NCI-H2196 treated with DMSO at 0.1 percent for 48 hours (cell line): Measurements from ENCODE around the gene NXPH3.

Experiments
- DNase-seq: peaks from one replicate; lab custom pipeline; 2025; ENCODE audit not compliant: unreplicated experiment; lab: John Stamatoyannopoulos, UW

Gene NXPH3

DNA sequence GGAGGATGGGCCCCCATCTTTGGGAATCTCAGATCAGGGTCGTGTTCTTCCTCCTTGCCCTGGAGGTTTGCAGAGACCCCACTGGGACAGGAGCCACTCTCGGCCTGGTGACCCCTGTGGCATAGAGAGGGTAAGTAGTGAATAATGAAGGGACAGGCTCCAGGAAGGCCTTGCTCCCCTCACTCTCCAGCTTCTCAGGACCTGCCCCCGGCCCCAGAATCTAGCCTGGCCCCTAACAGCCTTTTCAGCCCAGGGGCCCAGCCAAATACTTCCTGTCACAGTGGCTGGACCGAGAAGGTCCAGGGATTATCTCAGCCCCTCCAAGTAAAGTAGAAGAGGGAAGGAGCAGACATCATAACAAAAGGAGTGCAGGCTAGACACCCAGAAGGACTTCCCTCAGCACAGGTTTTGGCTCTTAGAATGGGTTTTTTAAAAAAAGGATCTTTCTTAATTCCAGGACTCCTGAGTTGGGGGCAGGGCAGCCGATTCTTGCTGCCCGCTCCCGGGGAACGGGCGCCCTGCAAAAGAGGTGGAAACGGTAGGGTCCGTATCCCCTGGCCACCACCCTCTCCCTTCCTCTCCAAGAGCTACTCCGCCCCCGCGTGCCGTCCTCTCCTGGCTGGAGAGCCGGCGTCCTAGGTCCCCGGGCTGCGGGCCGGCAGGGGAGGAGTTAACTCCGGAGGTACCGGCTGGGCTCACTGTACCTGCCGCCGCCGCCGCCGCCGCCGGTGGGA is 559 bp upstream of the NXPH3 start:
- no peak for DNase-seq

DNA sequence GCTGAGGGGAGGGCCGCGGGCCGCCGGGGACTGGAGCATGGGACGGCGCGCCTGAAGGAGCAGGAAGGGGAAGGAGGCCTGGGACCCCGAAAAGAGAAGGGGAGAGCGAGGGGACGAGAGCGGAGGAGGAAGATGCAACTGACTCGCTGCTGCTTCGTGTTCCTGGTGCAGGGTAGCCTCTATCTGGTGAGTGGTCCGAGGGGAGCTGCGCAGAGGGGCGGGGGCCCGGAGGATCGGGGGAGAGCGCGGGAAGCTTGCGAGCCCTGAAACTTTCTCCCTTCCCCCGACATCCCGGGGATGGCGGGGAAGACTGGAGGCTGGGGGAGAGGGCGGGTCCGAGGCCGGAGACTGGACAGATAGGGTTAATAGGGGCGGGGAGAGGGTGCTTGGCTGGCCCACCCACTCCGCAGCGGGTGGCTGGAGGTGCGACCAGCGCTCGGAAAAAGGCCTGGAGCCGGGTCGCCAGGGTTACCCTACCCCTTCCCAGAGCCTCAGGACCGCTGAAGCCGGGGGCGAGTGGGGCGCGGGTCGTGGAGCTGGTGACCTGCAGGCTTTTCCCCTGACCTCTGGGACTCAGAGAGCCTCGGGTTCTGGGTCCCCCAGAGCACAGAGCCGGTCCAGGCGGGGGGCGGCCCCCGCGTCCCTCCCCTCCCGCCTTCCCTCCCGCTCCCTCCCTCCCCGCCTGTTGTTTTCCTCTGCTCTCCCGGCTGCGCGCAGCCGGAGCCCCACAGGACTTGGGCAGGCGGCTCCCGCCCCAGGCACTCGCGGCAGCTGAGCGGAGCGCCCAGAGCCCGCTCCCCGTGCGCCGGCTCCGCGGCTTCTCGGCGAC is 631 bp downstream of the NXPH3 start:
- peak; percentile 9 for DNase-seq

DNA sequence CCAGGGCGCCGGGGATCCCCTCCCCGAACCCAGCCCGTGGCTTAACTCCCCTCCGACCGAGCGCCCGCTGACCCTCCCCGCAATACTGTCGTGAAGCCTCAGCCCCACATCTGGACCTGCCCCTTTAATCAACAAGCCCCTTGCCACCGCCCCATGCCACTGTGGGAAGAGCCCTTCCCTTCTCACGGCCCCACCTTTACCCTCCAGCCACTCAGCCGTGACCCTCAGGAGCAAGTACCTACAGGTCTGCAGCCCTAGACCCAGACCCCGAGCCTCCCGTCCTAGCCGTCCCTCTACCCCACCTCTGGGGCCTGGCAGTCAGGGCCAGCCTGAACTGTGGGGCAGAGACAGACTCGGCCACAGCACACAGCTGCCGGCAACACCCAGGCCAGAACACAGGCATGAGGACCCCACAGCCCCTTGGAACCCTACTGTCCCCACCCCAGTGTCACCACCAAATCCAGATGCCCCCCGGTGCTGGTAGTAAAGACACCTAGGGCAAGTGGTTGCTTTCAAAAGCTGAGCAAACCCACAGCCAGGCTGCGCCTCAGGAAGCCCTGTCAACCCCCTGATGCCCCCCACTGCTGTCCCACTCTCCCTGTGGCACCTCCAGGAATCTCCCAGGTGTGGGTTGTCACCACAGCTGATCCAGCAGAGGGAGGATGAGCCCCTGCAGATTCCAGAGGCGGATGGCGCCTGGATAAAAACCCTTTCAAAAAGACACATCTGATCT is 1.4 kb downstream of the NXPH3 start:
- no peak for DNase-seq

DNA sequence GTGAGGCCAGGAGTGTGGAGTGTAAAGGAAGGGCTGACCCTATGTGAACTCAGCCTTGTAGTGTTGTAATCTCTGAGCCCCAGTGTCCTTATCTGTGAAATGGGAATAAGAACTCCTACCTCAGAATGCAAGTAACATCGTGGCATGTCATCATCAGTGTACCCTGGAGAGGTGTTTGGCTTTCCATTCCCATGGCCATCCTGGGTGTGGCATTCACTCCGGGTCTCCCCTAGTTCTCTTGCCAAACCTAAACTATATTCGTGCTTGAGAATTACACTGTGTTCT is 1.9 kb downstream of the NXPH3 start:
- no peak for DNase-seq

DNA sequence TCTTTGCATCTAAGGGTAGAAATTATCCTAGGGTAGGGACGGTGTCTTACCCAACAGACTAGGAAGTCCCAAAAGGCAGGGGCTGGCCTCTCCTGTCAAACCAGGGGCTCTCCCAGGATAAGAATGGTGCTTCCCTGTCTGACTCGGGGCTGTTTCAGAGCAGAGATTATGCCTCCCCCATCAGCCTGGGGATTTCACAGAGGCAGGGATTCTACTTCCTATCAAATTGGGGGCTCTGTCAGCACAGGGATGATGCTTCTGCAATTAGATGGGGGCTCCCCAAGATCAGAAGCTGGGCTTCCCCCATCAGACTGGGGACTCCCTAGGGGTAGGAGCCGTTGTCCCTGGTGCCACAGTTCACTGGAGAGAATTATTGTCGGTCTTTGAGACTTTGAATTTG is 2.3 kb downstream of the NXPH3 start:
- DNase-seq: no peak

DNA sequence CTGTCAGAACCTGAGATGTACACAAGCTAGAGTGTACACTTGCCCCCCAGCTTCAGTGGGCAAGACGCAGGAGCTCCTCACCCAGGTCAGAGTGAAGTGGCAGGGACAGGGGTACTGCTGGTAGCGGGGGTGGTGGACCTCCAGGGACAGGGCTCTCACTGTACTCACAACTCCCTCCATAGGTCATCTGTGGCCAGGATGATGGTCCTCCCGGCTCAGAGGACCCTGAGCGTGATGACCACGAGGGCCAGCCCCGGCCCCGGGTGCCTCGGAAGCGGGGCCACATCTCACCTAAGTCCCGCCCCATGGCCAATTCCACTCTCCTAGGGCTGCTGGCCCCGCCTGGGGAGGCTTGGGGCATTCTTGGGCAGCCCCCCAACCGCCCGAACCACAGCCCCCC is 2.7 kb downstream of the NXPH3 start:
- no peak for DNase-seq

DNA sequence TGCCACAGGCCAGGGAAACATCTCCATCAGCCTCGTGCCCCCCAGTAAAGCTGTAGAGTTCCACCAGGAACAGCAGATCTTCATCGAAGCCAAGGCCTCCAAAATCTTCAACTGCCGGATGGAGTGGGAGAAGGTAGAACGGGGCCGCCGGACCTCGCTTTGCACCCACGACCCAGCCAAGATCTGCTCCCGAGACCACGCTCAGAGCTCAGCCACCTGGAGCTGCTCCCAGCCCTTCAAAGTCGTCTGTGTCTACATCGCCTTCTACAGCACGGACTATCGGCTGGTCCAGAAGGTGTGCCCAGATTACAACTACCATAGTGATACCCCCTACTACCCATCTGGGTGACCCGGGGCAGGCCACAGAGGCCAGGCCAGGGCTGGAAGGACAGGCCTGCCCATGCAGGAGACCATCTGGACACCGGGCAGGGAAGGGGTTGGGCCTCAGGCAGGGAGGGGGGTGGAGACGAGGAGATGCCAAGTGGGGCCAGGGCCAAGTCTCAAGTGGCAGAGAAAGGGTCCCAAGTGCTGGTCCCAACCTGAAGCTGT is 3.4 kb downstream of the NXPH3 start:
- no peak for DNase-seq

DNA sequence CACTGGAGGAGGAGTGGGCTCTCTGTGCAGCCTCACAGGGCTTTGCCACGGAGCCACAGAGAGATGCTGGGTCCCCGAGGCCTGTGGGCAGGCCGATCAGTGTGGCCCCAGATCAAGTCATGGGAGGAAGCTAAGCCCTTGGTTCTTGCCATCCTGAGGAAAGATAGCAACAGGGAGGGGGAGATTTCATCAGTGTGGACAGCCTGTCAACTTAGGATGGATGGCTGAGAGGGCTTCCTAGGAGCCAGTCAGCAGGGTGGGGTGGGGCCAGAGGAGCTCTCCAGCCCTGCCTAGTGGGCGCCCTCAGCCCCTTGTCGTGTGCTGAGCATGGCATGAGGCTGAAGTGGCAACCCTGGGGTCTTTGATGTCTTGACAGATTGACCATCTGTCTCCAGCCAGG is 3.9 kb downstream of the NXPH3 start:
- DNase-seq: no peak

DNA sequence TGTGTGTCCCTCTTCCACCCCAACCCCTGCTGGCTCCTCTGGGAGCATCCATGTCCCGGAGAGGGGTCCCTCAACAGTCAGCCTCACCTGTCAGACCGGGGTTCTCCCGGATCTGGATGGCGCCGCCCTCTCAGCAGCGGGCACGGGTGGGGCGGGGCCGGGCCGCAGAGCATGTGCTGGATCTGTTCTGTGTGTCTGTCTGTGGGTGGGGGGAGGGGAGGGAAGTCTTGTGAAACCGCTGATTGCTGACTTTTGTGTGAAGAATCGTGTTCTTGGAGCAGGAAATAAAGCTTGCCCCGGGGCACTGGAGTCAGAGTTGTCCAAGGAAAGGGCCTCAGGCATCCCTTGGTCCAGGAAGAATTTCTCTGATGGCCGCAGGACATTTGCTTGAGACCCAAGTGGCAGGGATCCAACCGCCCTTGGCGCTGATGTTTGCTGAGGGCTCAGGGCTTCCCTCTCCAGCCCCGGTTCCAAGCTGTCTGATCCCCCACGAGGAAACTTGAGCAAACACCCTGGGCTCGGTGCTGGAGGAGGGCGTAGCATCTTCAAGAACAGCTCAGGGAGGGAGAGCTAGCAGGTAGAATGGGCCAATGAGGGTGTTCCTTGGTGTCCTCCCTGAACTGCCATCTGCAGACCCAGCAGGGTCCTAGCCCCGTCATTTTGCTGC is 4.5 kb downstream of the NXPH3 start:
- DNase-seq: no peak

DNA sequence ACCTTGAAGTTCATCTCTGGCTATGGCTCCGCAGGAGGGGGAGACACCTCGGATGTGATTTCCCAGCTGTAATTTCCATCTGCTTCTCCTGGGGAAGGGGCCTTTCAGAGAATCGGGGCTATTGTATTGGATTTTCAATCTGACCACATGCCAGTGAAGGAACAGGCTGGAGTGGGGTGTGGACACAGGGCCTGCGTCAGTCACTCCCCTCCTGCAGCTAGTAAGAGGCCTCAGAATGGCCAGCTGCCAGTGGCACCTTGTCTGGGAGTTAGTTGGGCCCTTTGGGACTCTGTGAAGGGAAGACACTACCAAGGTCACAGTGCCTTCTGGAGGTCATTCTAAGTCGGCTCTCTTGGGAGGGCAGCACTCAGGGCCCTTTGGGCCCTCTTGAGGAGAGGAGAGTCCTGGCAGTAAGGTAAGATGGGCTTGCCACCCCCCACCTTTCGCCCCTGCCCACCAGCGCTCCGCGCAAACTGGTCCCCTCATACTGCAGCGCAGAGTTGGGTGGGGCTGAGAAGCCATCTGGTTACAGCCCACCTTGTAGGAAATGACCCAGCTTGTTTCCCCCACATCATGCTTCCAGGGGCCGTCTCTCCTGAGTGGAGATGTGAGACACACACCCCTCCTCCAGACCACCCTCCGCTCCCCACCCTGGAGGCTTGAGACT is 5.4 kb downstream of the NXPH3 start:
- no peak for DNase-seq

DNA sequence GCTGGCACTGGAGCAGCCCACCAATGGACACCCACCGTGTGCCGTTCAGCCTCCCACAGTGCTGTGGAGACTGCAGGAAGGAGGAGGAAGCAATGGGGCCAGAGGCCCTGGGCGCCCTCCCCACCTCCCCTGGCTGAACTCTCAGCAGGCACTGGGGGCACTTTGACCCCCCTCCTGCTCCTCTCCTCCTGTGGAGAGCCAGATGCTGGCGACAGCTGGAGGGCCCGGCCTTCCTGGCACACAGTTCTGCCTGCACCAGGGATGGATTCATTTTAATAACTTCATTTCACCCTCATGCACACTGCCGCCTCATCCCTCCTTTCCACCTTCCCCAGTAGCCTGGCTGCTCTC is 6.0 kb downstream of the NXPH3 start:
- DNase-seq: no peak

DNA sequence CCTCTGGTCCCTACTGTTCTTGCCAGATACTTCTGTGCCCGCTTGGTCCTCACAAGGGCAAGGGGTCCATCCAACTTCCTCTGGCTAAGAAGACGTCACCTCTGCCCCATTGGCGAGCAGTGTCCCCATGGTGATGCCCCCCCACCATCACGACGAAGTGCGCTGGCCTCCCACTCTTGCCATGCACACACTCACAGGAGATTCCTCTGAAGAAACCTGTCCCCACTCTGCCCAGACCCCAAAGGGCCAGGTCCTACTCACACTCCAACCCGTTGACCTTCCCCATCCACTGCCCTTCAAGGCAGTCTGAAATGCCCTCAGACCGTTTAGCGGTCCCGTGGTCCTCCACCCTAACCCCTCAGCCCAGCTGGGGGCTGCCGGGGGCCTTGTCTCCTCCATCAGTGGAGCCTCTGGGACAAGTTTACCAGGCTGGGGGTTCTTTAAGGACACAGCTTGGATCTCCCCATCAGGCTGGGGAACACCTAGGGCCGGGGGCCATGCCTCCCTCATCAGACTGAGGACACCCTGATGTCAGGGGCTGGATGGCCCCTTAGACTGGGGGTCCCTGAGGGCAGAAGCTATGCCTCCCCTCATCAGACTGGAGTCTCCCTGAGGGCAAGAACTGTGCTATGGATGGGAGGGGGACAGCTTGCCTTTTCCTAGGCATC is 6.5 kb downstream of the NXPH3 start:
- DNase-seq: no peak

DNA sequence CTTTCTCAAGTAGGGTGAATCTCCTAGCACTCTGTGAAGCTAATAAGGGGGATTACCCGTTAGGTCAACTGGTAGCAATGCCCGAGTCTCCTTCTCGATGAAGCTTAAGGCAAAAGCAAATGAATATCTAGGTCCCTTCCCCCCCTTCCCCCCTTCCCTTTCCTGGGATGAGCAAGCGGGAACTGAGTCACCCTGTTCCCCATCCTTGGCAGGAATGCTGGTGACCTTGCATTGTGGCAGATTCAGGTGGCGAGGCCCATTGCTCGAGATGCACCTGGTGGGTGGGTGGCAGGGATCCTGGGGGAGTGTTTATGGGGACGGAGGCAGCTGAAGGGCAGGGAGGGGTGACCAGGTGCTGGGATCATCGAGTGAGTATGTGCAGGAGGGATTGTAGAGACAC is 7.1 kb downstream of the NXPH3 start:
- DNase-seq: no peak

DNA sequence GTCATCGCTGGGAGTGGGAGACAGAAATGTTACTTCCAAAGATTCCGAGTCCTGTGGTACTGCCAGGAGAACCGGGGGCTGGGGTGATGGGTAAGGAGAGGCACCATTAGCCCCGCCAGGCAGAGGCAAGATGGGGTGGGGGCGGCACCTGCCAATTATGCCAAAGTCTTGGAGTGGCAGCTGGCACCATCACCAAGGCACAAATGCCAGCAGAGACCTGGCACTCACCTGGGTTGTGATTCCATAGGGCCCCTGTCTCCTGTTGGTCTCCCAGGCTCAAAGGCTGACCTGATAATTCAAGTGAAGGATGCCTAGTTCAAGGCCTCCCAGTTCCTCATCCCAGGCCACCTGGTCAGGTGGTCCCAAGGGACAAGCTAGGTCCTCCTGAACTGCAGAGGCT is 7.6 kb downstream of the NXPH3 start:
- no peak for DNase-seq

DNA sequence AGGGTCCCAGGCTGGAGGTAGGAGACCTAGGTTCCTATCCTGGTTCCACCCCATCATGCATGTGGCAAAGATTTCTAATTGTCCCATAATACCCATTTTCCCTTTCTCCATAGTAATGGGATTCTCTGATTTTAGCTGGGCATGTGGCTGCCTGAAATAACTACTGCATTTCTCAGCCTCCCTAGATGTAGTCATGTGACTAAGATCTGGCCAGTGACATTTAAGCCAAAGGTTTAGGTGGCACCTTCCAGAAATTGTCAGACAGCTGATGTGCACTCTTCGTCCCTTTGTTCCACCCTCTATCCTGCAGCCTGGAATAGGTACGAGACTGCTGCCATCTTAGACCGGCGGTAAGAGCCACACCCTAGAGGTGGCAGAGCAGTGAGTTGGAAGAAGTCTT is 8.2 kb downstream of the NXPH3 start:
- no peak for DNase-seq

DNA sequence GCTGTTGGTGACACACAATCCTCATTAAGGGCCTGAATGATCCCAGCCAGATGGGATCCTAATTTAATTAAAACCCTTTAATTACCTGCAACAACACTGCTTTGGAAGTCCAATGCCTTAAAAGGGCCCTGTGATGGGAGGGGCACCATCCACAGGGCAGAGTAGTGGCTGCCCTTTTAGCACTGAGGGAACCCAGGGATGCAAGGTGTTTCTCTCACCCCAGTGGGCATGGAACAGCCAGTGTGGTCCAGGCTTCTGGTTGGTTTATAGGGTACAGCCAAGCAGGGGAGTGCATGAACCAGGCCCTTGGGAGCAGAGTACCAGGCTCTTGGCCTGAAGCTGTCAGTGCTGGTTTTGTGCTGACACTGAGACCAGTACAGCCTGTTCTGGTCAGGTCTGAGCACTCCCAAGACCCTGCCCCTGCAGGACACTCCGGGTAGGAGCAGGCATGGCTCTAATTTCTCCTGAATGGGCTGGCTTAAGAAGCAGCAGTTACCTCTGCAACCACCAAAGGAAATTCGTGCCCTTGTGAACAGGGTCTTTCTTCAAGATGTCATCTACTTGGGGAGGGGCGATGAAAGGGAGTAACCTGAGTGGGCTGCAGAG is 9.9 kb downstream of the NXPH3 start:
- no peak for DNase-seq

DNA sequence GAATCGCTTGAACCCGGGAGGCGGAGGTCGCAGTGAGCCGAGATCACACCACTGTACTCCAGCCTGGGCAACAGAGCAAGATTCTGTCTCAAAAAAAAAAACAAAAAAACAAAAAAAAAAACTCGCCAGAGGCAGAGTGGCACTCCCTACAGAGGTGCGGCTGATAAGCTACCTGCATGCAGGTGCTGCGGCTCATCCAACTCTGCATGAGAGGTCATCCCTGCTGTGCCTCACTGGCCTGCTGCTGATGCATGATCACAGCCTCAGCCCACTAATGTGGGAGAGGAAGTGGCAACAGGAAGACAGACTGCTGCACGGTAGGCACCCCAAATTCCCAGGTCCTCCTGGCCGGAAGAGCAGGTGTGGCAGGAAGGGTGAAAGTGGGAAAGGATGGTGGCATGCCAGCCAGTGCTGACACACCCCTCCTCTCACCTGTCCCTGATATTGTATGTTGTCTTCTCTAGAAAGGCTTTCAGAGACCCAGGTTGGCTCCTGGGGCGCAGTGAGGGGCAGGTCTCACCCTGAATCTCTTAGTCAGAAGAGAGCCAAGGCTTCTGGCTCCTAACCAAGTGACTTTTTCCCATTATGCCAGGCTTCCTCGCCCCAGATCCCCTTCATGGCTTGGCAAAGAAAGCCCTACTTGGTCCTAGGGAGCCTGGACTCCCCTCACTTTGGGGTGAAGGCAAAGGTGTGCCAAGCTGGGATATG is 11.8 kb downstream of the NXPH3 start:
- DNase-seq: no peak

DNA sequence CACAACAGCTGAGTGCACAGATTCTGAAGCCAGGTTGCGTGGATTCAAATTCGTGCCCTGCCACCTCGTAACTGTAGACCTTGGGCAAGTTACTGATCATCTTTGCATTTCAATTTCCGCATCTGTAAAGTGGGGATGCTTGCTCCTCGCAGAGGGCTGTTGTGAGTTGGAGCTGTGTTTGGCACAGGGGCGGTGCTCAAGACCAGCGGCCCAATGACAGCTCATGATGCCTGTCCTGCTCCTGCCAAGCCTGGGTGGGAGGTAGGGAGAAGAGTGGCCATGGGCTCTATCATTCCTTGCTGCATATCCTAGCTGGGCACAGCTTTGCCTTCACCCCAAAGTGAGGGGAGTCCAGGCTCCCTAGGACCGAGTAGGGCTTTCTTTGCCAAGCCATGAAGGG is 12.6 kb downstream of the NXPH3 start:
- no peak for DNase-seq
